DND-41 (cell line): ENCODE measurements around the gene VAV3.

Experiments
- CTCF ChIP-seq: IDR thresholded peaks from 2 replicates; pipeline ENCODE4 v1.5.1; 2012; ENCODE audit warnings: borderline replicate concordance, low read length, moderate library complexity, mild to moderate bottlenecking; ENCODE audit not compliant: poor library complexity, severe bottlenecking; ENCODE audit errors: extremely low read depth
- EZH2 ChIP-seq: IDR thresholded peaks from 3 replicates; pipeline ENCODE4 v1.6.1; 2012; ENCODE audit warnings: borderline replicate concordance, low read depth, mild to moderate bottlenecking, moderate library complexity, low read length, inconsistent platforms; ENCODE audit not compliant: severe bottlenecking

- no peak for TF ChIP-seq CTCF
- no peak for TF ChIP-seq EZH2
Measured at GRCh38 chr1:107664982-107665925, 299.7 kb downstream of the VAV3 start.
